A673 (cell line): Measurements from ENCODE around the gene SENP7. TPM values are rescaled to one million over a fixed set of nuclear protein-coding genes. Genes with fewer than 3 reads are reported as not detected.
"Not testable (repeated sequence)": the region's sequence is repeated elsewhere in the genome, so short reads cannot be mapped to it uniquely, and the experiment has no call there.

Experiments used
- BruUV-seq: library from RNA; stranded (reverse); fragments of 400-500 nt; replicated peaks from 2 replicates; lab custom pipeline; 2021; lab: Mats Ljungman, UMichigan
- CTCF ChIA-PET: fragments of 300-600 bp; sonication (Branson Sonifier 250); formaldehyde crosslinking; loops from one replicate; lab custom pipeline; 2022; ENCODE audit warnings: antibody characterized with exemption; lab: Charles Lee
- POLR2A ChIA-PET: fragments of 300-600 bp; sonication (Branson Sonifier 250); formaldehyde crosslinking; loops from one replicate; lab custom pipeline; 2022; ENCODE audit warnings: antibody characterized with exemption; ENCODE audit not compliant: low non-redundant PET; lab: Charles Lee
- DNase-seq: peaks from one replicate; pipeline ENCODE4 v3.0.0-alpha.2; 2015; ENCODE audit warnings: low spot score
- H3K27ac ChIP-seq: fragments of 200-600 bp; sonication (generic); 2 replicates; pipeline ENCODE4 v1.5.1; 2016; ENCODE audit warnings: mixed run types, low read depth, mild to moderate bottlenecking, mixed read lengths, antibody characterized with exemption, low read length; ENCODE audit not compliant: poor library complexity, severe bottlenecking
- H3K27me3 ChIP-seq: fragments of 200-600 bp; sonication (generic); replicated peaks from 2 replicates; pipeline ENCODE4 v1.6.1; 2017; ENCODE audit warnings: mixed run types, low read depth, mild to moderate bottlenecking, mixed read lengths, antibody characterized with exemption, low read length; ENCODE audit not compliant: insufficient read depth, poor library complexity
- H3K36me3 ChIP-seq: fragments of 200-600 bp; sonication (generic); 2 replicates; pipeline ENCODE4 v1.6.1; 2016; ENCODE audit warnings: mixed run types, mild to moderate bottlenecking, mixed read lengths, antibody characterized with exemption, low read length; ENCODE audit not compliant: insufficient read depth, poor library complexity, severe bottlenecking
- H3K4me1 ChIP-seq: fragments of 200-600 bp; sonication (generic); 2 replicates; pipeline ENCODE4 v1.6.1; 2017; ENCODE audit warnings: mixed run types, mild to moderate bottlenecking, mixed read lengths, antibody characterized with exemption, low read length; ENCODE audit not compliant: insufficient read depth, poor library complexity, severe bottlenecking
- H3K4me3 ChIP-seq: fragments of 200-600 bp; sonication (generic); 2 replicates; pipeline ENCODE4 v1.5.1; 2016; ENCODE audit warnings: low read depth, mixed run types, mild to moderate bottlenecking, mixed read lengths, low read length; ENCODE audit not compliant: poor library complexity, severe bottlenecking
- H3K9me3 ChIP-seq: fragments of 200-600 bp; sonication (generic); 2 replicates; pipeline ENCODE4 v1.6.1; 2016; ENCODE audit warnings: mixed run types, low read depth, mild to moderate bottlenecking, mixed read lengths, antibody characterized with exemption, low read length; ENCODE audit not compliant: poor library complexity, severe bottlenecking
- EZH2 ChIP-seq: fragments of 200-600 bp; sonication (generic); IDR thresholded peaks from 2 replicates; pipeline ENCODE4 v1.6.1; 2017; ENCODE audit warnings: borderline replicate concordance, low read depth, mild to moderate bottlenecking, mixed read lengths, antibody characterized with exemption, low read length; ENCODE audit not compliant: poor library complexity, severe bottlenecking
- intact Hi-C: fragments of 100-400 bp; cut with micrococcal nuclease; formaldehyde crosslinking; loops from one replicate; pipeline ENCODE4 v1.10.0; 2022; ENCODE audit not compliant: unreplicated experiment
- total RNA-seq: library from RNA; stranded (reverse); gene quantifications from 2 replicates; pipeline ENCODE4 v1.2.3, GENCODE V29; 2021
- TF ChIP-seq, protein P1 (sequence below): fragments of 300-800, 200-600 bp; sonication (generic); conservative IDR thresholded peaks from 2 replicates; pipeline ENCODE4 v1.5.1; 2017; ENCODE audit warnings: low read depth, mild to moderate bottlenecking, antibody characterized with exemption, low read length, moderate library complexity, mixed read lengths

Gene SENP7
- total RNA-seq, 1 experiment from 2014 or later = 10.2 TPM

DNA sequence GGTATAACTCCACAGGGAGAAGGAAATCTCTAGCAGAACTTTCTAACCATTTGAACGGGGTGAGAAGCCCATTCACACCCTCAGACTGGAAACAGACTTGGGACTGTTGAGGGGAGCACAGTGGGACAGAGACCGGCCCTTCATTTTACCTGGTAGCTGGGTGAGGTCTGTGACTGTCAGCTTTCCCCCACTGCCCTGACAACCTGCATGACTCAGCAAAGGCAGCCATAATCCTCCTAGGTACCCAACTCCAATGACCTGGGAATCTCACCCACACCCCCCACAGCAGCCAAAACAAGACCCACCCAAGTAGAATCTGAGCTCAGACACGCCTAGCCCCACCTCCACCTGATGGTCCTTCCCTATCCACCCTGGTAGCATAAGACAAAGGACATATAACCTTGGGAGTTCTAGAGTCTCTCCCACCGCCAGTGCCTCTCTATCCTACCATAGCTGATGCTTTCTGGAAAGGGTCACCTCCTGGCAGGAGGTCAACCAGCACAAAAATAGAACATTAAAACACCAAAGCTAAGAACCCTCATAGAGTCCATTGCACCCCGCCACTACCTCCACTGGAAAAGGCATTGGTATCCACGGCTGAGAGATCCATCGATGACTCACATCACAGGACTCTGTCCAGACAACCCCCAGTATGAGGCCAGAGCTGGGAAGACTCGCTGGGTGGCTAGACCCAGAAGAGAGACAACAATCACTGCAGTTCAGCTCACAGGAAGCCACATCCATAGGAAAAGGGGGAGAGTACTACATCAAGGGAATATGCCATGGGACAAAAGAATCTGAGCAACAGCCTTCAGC, 28.0 kb downstream of the SENP7 start:
- TF ChIP-seq EZH2 = no peak
- TF ChIP-seq, protein P1, sequence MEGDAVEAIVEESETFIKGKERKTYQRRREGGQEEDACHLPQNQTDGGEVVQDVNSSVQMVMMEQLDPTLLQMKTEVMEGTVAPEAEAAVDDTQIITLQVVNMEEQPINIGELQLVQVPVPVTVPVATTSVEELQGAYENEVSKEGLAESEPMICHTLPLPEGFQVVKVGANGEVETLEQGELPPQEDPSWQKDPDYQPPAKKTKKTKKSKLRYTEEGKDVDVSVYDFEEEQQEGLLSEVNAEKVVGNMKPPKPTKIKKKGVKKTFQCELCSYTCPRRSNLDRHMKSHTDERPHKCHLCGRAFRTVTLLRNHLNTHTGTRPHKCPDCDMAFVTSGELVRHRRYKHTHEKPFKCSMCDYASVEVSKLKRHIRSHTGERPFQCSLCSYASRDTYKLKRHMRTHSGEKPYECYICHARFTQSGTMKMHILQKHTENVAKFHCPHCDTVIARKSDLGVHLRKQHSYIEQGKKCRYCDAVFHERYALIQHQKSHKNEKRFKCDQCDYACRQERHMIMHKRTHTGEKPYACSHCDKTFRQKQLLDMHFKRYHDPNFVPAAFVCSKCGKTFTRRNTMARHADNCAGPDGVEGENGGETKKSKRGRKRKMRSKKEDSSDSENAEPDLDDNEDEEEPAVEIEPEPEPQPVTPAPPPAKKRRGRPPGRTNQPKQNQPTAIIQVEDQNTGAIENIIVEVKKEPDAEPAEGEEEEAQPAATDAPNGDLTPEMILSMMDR = no peak
- POLR2A ChIA-PET = no interaction called here
- no peak for DNase-seq
- CTCF ChIA-PET = no interaction called here
- Histone ChIP-seq H3K27ac (no peak overlapping the region), H3K36me3 (no peaks in the 10 kb centered on the region), H3K4me3 (no peak overlapping the region), H3K27me3 (no peaks in the 10 kb centered on the region), H3K9me3 (no peaks in the 10 kb centered on the region), H3K4me1 (no peaks in the 10 kb centered on the region)
- BruUV-seq = no TSS peak
- intact Hi-C loops = no loop called here

GRCh38 chr3:101478980-101479379, 34.0 kb downstream of the SENP7 start:
- no peak for DNase-seq
- Histone ChIP-seq H3K36me3 (no peaks in the 10 kb centered on the region), H3K9me3 (no peaks in the 10 kb centered on the region), H3K4me3 (no peak overlapping the region), H3K27me3 (no peaks in the 10 kb centered on the region), H3K27ac (no peak overlapping the region), H3K4me1 (no peaks in the 10 kb centered on the region)
- CTCF ChIA-PET = no interaction called here
- no TSS peak for BruUV-seq
- POLR2A ChIA-PET = no interaction called here
- TF ChIP-seq, protein P1 = no peak
- no peak for TF ChIP-seq EZH2
- intact Hi-C loops = no loop called here

DNA sequence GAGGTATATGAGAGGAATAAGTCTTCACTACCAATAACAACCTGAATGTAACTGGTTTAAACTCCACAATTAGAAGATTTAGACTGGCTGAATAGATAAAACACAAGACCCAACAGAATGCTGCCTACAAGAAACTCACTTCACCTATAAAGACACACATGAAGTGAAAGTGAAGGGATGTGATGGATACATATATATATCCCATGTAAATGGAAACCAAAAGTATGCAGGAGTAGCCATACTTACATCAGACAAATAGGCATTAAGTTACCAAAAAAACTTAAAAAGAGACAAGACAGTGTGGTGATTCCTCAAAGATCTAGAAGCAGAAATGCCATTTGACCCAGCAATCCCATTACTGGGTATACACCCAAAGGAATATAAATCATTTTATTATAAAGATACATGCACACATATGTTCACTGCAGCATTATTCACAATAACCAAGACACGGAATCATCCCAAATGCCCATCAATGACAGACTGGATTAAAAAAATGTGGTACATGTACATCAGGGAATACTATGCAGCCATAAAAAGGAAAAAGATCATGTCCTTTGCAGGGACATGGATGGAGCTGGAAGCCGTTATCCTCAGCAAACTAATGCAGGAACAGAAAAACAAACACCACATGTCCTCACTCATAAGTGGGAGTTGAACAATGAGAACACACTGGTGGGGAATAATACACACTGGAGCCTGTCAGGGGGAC, 38.0 kb downstream of the SENP7 start:
- DNase-seq, H3K4me3 ChIP-seq, H3K9me3 ChIP-seq, CTCF ChIA-PET, H3K27ac ChIP-seq, BruUV-seq, H3K4me1 ChIP-seq, intact Hi-C loops, POLR2A ChIA-PET, H3K36me3 ChIP-seq, H3K27me3 ChIP-seq: not testable (repeated sequence)

DNA sequence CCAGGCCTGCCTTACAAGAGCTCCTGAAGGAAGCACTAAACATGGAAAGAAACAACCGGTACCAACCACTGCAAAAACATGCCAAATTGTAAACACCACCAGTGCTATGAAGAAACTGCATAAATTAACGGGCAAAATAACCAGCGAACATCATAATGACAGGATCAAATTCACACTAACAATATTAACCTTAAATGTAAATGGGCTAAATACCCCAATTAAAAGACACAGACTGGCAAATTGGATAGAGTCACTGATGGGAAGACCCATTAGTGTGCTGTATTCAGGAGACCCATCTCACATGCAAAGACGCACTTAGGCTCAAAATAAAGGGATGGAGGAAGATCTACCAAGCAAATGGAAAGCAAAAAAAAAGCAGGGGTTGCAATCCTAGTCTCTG, 44.3 kb downstream of the SENP7 start:
- DNase-seq, intact Hi-C loops, CTCF ChIA-PET, POLR2A ChIA-PET, H3K36me3 ChIP-seq, BruUV-seq, H3K27ac ChIP-seq, H3K9me3 ChIP-seq, H3K4me1 ChIP-seq, H3K4me3 ChIP-seq, H3K27me3 ChIP-seq: not testable (repeated sequence)

- H3K4me1 ChIP-seq, H3K27ac ChIP-seq, intact Hi-C loops, H3K9me3 ChIP-seq, H3K4me3 ChIP-seq, CTCF ChIA-PET, BruUV-seq, DNase-seq, POLR2A ChIA-PET, H3K36me3 ChIP-seq, H3K27me3 ChIP-seq: not testable (repeated sequence)
Measured at GRCh38 chr3:101467310-101467663, 45.7 kb downstream of the SENP7 start.
